Islet precursor cell (in vitro differentiated cells): ENCODE measurements around the gene HOXD10.

Experiments
- DNase-seq: peaks from one replicate; pipeline ENCODE4 v3.0.0-alpha.2; 2018

Gene HOXD10

GRCh38 chr2:176137252-176137580 is 20.6 kb downstream of the HOXD10 start:
- no peak for DNase-seq

GRCh38 chr2:176137906-176138305 is 21.3 kb downstream of the HOXD10 start:
- DNase-seq = no peak

GRCh38 chr2:176138526-176138922 is 21.9 kb downstream of the HOXD10 start:
- DNase-seq = no peak

GRCh38 chr2:176138923-176139660 is 22.5 kb downstream of the HOXD10 start:
- no peak for DNase-seq

GRCh38 chr2:176139661-176140512 is 23.3 kb downstream of the HOXD10 start:
- no peak for DNase-seq

- peak; percentile 89 for DNase-seq
Observed at GRCh38 chr2:176140513-176141317, 24.1 kb downstream of the HOXD10 start.

- DNase-seq = no peak
Observed at GRCh38 chr2:176142281-176142680, 25.7 kb downstream of the HOXD10 start.

- DNase-seq = no peak
Observed at GRCh38 chr2:176145085-176145969, 28.7 kb downstream of the HOXD10 start.

- DNase-seq = no peak
Observed at GRCh38 chr2:176146101-176146500, 29.5 kb downstream of the HOXD10 start.

- DNase-seq = no peak
Observed at GRCh38 chr2:176146645-176147044, 30.1 kb downstream of the HOXD10 start.

GRCh38 chr2:176147210-176147799 is 30.7 kb downstream of the HOXD10 start:
- DNase-seq = no peak

- no peak for DNase-seq
Observed at GRCh38 chr2:176147800-176148496, 31.4 kb downstream of the HOXD10 start.

- DNase-seq = no peak
Observed at GRCh38 chr2:176148751-176149421, 32.3 kb downstream of the HOXD10 start.

GRCh38 chr2:176149481-176149938 is 32.9 kb downstream of the HOXD10 start:
- DNase-seq = peak; percentile 57

- no peak for DNase-seq
Observed at GRCh38 chr2:176149939-176150583, 33.5 kb downstream of the HOXD10 start.

GRCh38 chr2:176150584-176151441 is 34.2 kb downstream of the HOXD10 start:
- no peak for DNase-seq

GRCh38 chr2:176151442-176152287 is 35.1 kb downstream of the HOXD10 start, which contains the start of gene HOXD4:
Gene HOXD4, plus strand, starts transcription at chr2:176151550. Its CDS starts 84 bp downstream, at chr2:176151634.
- DNase-seq = peak; percentile 58
